H1 (cell line): ENCODE data around the gene PPFIBP2. TPM values are rescaled to one million over a fixed set of nuclear protein-coding genes. Genes with fewer than 3 reads are reported as not detected.

Experiments used
- E2F6 ChIP-seq: IDR thresholded peaks from 2 replicates; pipeline ENCODE4 v1.6.1; 2012; ENCODE audit warnings: inconsistent platforms
- PHF8 ChIP-seq: fragments of 200-600 bp; sonication (generic); conservative IDR thresholded peaks from 2 replicates; pipeline ENCODE4 v1.7.1; 2012; ENCODE audit warnings: low read depth, mild to moderate bottlenecking, inconsistent platforms, low read length, moderate library complexity
- polyA plus RNA-seq, 7 experiments: library from polyadenylated mRNA; depleted of rRNA in 3 of 7; stranded (reverse) in 5 of 7; unstranded in 2 of 7; fragments of >200 nt in 5 of 7; fragments of 200-250 nt in 2 of 7; gene quantifications; 1 replicate in 5 of 7; 2 replicates in 1 of 7; 4 replicates in 1 of 7; pipeline versions ENCODE4 v1.2.1 to v1.2.3, GENCODE V29; 2011 to 2013; ENCODE audit warnings: missing spikeins in 2 of 7, mixed read lengths in 2 of 7
- total RNA-seq: library from RNA; stranded (reverse); fragmentation: NEBNext Ultra II Directional; extraction: Animal tissue kit (Norgen Biotek cat#: 25700); gene quantifications from 2 replicates; pipeline ENCODE4 v1.2.1, GENCODE V29; 2021

Gene PPFIBP2
- total and polyA plus RNA-seq, 2 of the 8 experiments (the other 6 are each of a cell fraction or from before 2014, with no cell fraction given) = 5.5 to 9.8 TPM

GRCh38 chr11:7591987-7592386 lies 78.2 kb downstream of the PPFIBP2 start (continued):
- no peak for TF ChIP-seq E2F6
- no peak for TF ChIP-seq PHF8
- TF ChIP-seq, all 59 proteins: peak for 0
